Lung microvascular endothelial cell (primary cell): ENCODE data around the gene HINT2. TPM values are rescaled to one million over a fixed set of nuclear protein-coding genes. Genes with fewer than 3 reads are reported as not detected.

Experiments
- DNase-seq, 2 donors: peaks; one replicate each; pipeline versions ENCODE4 v3.0.0 to v3.0.0-alpha.2; 2010; ENCODE audit warnings: low read depth in 2 of 2
- total RNA-seq: library from RNA; depleted of rRNA; stranded (reverse); fragments of >200 nt; gene quantifications from 2 replicates; pipeline ENCODE4 v1.2.1, GENCODE V29; 2014

Gene HINT2
- 2.6 and 10.7 TPM in 2 replicates for total RNA-seq

GRCh38 chr9:35814841-35815543 is at the start of gene HINT2:
HINT2 (minus strand) TSS chr9:35815042; CDS start chr9:35814979, 63 bp downstream.
- peak; percentile 98 to 99 for DNase-seq

GRCh38 chr9:35863583-35863982 is 48.7 kb upstream of the HINT2 start:
- DNase-seq, result no peak

- DNase-seq, result no peak
Observed at GRCh38 chr9:35862328-35862727, 47.5 kb upstream of the HINT2 start.

GRCh38 chr9:35861161-35861897 is 46.5 kb upstream of the HINT2 start:
- DNase-seq, result no peak

- no peak for DNase-seq
Observed at GRCh38 chr9:35859990-35860339, 45.1 kb upstream of the HINT2 start.

GRCh38 chr9:35859310-35859989 is 44.6 kb upstream of the HINT2 start:
- peak in 1 of 2 donors; percentile 31 for DNase-seq

GRCh38 chr9:35858458-35858857 is 43.6 kb upstream of the HINT2 start:
- no peak for DNase-seq

- no peak for DNase-seq
Observed at GRCh38 chr9:35856882-35857281, 42.0 kb upstream of the HINT2 start.

GRCh38 chr9:35856206-35856605 is 41.4 kb upstream of the HINT2 start:
- no peak for DNase-seq

GRCh38 chr9:35854091-35854762 is 39.4 kb upstream of the HINT2 start:
- no peak for DNase-seq

GRCh38 chr9:35852876-35853865 is 38.3 kb upstream of the HINT2 start:
- no peak for DNase-seq

- no peak for DNase-seq
Observed at GRCh38 chr9:35852267-35852815, 37.5 kb upstream of the HINT2 start.

GRCh38 chr9:35847792-35848572 is 33.1 kb upstream of the HINT2 start:
- peak in 1 of 2 donors; percentile 73 for DNase-seq

- no peak for DNase-seq
Observed at GRCh38 chr9:35845824-35846771, 31.3 kb upstream of the HINT2 start.

- DNase-seq, result peak; percentile 15 to 93
Observed at GRCh38 chr9:35844628-35845270, 29.9 kb upstream of the HINT2 start.

GRCh38 chr9:35842795-35843194 is 28.0 kb upstream of the HINT2 start:
- DNase-seq, result no peak

GRCh38 chr9:35842020-35842745 is 27.3 kb upstream of the HINT2 start:
- DNase-seq, result no peak

GRCh38 chr9:35841645-35841900 is 26.7 kb upstream of the HINT2 start:
- DNase-seq, result no peak
